GM12878 (cell line): ENCODE results near the gene CFAP299. TPM values are rescaled to one million over a fixed set of nuclear protein-coding genes. Genes with fewer than 3 reads are reported as not detected.

Source experiments
- ATAC-seq: fragments of 200-7000 bp; cut with Tn5 transposase; 3 replicates; pipeline ENCODE4 v1.9.1; 2020; ENCODE audit warnings: mild to moderate bottlenecking, moderate library complexity
- BruUV-seq: library from RNA; stranded (reverse); fragments of 400-500 nt; replicated peaks from 2 replicates; lab custom pipeline; 2021; lab: Mats Ljungman, UMichigan
- CTCF ChIA-PET: fragments of 300-600 bp; sonication (Branson Sonifier 250); formaldehyde crosslinking; extraction: SDS; loops from one replicate; lab custom pipeline; 2021; ENCODE audit warnings: inconsistent platforms; lab: Yijun Ruan, JAX
- POLR2A ChIA-PET: fragments of 350-600 bp; formaldehyde crosslinking; extraction: SDS; loops from one replicate; lab custom pipeline; 2021; ENCODE audit warnings: inconsistent platforms; lab: Charles Lee
- RAD21 ChIA-PET: fragments of 300-600 bp; sonication (Branson Sonifier 250); formaldehyde crosslinking; loops from one replicate; lab custom pipeline; 2023; ENCODE audit warnings: antibody characterized with exemption; ENCODE audit not compliant: unreplicated experiment; lab: Charles Lee
- SMC1A ChIA-PET: fragments of 300-600 bp; sonication (Branson Sonifier 250); formaldehyde crosslinking; loops from one replicate; lab custom pipeline; 2023; ENCODE audit not compliant: unreplicated experiment, uncharacterized antibody; lab: Charles Lee
- DNase-seq: peaks from one replicate; pipeline ENCODE4 v3.0.0-alpha.2; 2011; ENCODE audit warnings: low read depth, low spot score
- FAIRE-seq: peaks from 3 replicates; lab custom pipeline; 2011; peaks lifted over from hg19 to GRCh38; lab: Jason Lieb, UNC
- H2AFZ ChIP-seq: 2 replicates; pipeline ENCODE4 v1.6.0; 2011; ENCODE audit warnings: low read depth, low read length, control low read depth; ENCODE audit not compliant: control insufficient read depth
- H3K27ac ChIP-seq: 2 replicates; pipeline ENCODE4 v1.5.1; 2011; ENCODE audit warnings: control low read depth; ENCODE audit not compliant: control insufficient read depth, insufficient read depth
- H3K27me3 ChIP-seq, 2 experiments: replicated peaks in 1 of 2; 2 replicates each; pipeline versions ENCODE4 v1.6.0 to v1.6.1; 2011; ENCODE audit warnings: low read length in 1 of 2; ENCODE audit not compliant: control insufficient read depth in 2 of 2, insufficient read depth in 2 of 2
- H3K36me3 ChIP-seq, 2 experiments: 2 replicates each; pipeline ENCODE4 v1.5.1; 2011; ENCODE audit warnings: low read length in 1 of 2; ENCODE audit not compliant: control insufficient read depth in 2 of 2, insufficient read depth in 2 of 2
- H3K4me1 ChIP-seq: 2 replicates; pipeline ENCODE4 v1.6.1; 2011; ENCODE audit warnings: mild to moderate bottlenecking, low read length, moderate library complexity, mixed read lengths; ENCODE audit not compliant: control insufficient read depth, insufficient read depth
- H3K4me2 ChIP-seq: 2 replicates; pipeline ENCODE4 v1.6.0; 2011; ENCODE audit warnings: control low read depth; ENCODE audit not compliant: control insufficient read depth, insufficient read depth
- H3K4me3 ChIP-seq: fragments of 200-600 bp; sonication (generic); 2 replicates; pipeline ENCODE4 v1.5.1; 2016
- H3K79me2 ChIP-seq: 2 replicates; pipeline ENCODE4 v1.6.0; 2011; ENCODE audit warnings: low read length; ENCODE audit not compliant: control insufficient read depth, insufficient read depth
- H3K9ac ChIP-seq: 2 replicates; pipeline ENCODE4 v1.8.0; 2011; ENCODE audit warnings: low read length, control low read depth, mixed read lengths; ENCODE audit not compliant: control insufficient read depth, insufficient read depth
- H3K9me3 ChIP-seq: replicated peaks from 3 replicates; pipeline ENCODE4 v1.5.1; 2011; ENCODE audit warnings: mild to moderate bottlenecking, low read length; ENCODE audit not compliant: control insufficient read depth, insufficient read depth
- H4K20me1 ChIP-seq: 2 replicates; pipeline ENCODE4 v1.6.0; 2011; ENCODE audit not compliant: control insufficient read depth, insufficient read depth
- HCFC1 ChIP-seq: fragments of 150-350 bp; IDR thresholded peaks from 2 replicates; pipeline ENCODE4 v1.6.1; 2014; ENCODE audit warnings: low read length
- MTA2 ChIP-seq: fragments of 450-650 bp; IDR thresholded peaks from 2 replicates; pipeline ENCODE4 v1.6.1; 2016; ENCODE audit warnings: low read depth, mild to moderate bottlenecking, moderate library complexity
- NR2C1 ChIP-seq: fragments of 450-650 bp; IDR thresholded peaks from 2 replicates; pipeline ENCODE4 v1.6.1; 2017; ENCODE audit warnings: antibody characterized with exemption, mild to moderate bottlenecking, moderate library complexity
- PAX5 ChIP-seq: IDR thresholded peaks from 2 replicates; pipeline ENCODE4 v1.6.1; 2011; ENCODE audit warnings: low read depth, low read length, borderline replicate concordance
- POLR2AphosphoS2 ChIP-seq: IDR thresholded peaks from 2 replicates; pipeline ENCODE4 v1.6.1; 2011; ENCODE audit warnings: low read depth, mild to moderate bottlenecking, low read length, improper control_type of control experiment, moderate library complexity
- RAD21 ChIP-seq: IDR thresholded peaks from 2 replicates; pipeline ENCODE4 v1.6.1; 2011; ENCODE audit warnings: mild to moderate bottlenecking, low read depth, low read length, moderate library complexity; ENCODE audit not compliant: insufficient read depth
- SMAD5 ChIP-seq: IDR thresholded peaks from 2 replicates; pipeline ENCODE4 v1.6.1; 2016; ENCODE audit warnings: antibody characterized with exemption, low read depth
- TCF7 ChIP-seq: IDR thresholded peaks from 2 replicates; pipeline ENCODE4 v1.6.1; 2014; ENCODE audit warnings: antibody characterized with exemption, borderline replicate concordance
- WGBS: methylation state at CpG from one replicate; pipeline ENCODE4 v1.1.6; 2016; ENCODE audit warnings: low lambda C conversion rate; ENCODE audit not compliant: insufficient replicate concordance, insufficient coverage; ENCODE audit errors: missing lambda C conversion rate; 5-methylcytosine and 5-hydroxymethylcytosine counted together
- in situ Hi-C: fragments of 300-500 bp; cut with MboI; formaldehyde crosslinking; loops from 9 replicates; pipeline ENCODE4 v1.14.3; 2018; ENCODE audit warnings: mixed read lengths
- intact Hi-C: fragments of 100-400 bp; cut with micrococcal nuclease; formaldehyde crosslinking; loops from one replicate; pipeline ENCODE4 v1.14.2; 2022; ENCODE audit not compliant: unreplicated experiment
- polyA plus RNA-seq, 11 experiments: library from polyadenylated mRNA; depleted of rRNA in 4 of 11; unstranded in 6 of 11; stranded (reverse) in 5 of 11; fragments of >200 nt; fragmentation: Nextera tagmentation in 4 of 11; fragmentation: Illumina TruSeq in 1 of 11; extraction: Ambion mirVana in 4 of 11; extraction: Trizol in 1 of 11; gene quantifications; 1 replicate in 1 of 11; 2 replicates in 10 of 11; pipeline versions ENCODE4 v1.2.1 to v1.2.3, GENCODE V29; 2011 to 2016; ENCODE audit warnings: inconsistent platforms in 2 of 11, missing spikeins in 2 of 11, low read depth in 1 of 11
- total RNA-seq, 4 experiments: library from RNA; depleted of rRNA in 3 of 4; stranded (reverse); fragments of >200 nt in 3 of 4; fragmentation: Illumina TruSeq in 1 of 4; extraction: Trizol in 1 of 4; gene quantifications; 2 replicates each; pipeline versions ENCODE4 v1.2.1 to v1.2.3, GENCODE V29; 2013 to 2021
- TF ChIP-seq, protein P1 (sequence below): IDR thresholded peaks from 2 replicates; pipeline ENCODE4 v1.6.1; 2012; ENCODE audit warnings: mild to moderate bottlenecking, low read depth, low read length
- TF ChIP-seq, protein P2 (sequence below): IDR thresholded peaks from 2 replicates; pipeline ENCODE4 v1.6.1; 2012; ENCODE audit warnings: low read depth, low read length, improper control_type of control experiment
- TF ChIP-seq, protein P3 (sequence below): IDR thresholded peaks from 2 replicates; pipeline ENCODE4 v1.6.1; 2011; ENCODE audit warnings: low read depth, mild to moderate bottlenecking, low read length, moderate library complexity, borderline replicate concordance; ENCODE audit errors: extremely low read depth
- TF ChIP-seq, protein P4 (sequence below): fragments of 450-650 bp; formaldehyde crosslinking; IDR thresholded peaks from 2 replicates; pipeline ENCODE4 v1.4.0; 2020; ENCODE audit warnings: mild to moderate bottlenecking, moderate library complexity
- TF ChIP-seq, protein P5 (sequence below): fragments of 150-350 bp; IDR thresholded peaks from 2 replicates; pipeline ENCODE4 v1.6.1; 2014; ENCODE audit warnings: mild to moderate bottlenecking, low read depth, low read length

The CFAP299 gene
- total and polyA plus RNA-seq, 10 of the 15 experiments (the other 5 are each of a cell fraction or from before 2014, with no cell fraction given), result 0.06 to 0.34 TPM; not detected in 8

DNA sequence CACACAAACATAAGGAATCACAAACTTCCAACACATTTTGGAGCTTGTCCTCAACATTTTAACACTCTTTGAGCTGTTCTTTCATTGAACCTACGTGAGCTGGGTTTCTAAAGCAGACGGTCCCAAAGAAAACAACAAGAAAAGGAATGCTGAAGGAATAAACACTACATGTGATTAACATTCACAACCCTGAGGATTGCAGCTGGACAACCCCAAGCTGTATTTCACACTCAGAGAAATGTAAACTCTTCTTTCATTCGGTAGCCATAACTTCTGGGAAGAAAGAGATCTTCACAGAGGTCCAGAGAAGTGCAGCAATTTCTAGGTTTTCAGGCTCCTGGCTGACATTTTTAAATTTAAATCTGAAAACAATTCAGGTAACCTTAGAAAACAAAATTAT is 130.2 kb downstream of the CFAP299 start (continued):
- TF ChIP-seq, protein P1, sequence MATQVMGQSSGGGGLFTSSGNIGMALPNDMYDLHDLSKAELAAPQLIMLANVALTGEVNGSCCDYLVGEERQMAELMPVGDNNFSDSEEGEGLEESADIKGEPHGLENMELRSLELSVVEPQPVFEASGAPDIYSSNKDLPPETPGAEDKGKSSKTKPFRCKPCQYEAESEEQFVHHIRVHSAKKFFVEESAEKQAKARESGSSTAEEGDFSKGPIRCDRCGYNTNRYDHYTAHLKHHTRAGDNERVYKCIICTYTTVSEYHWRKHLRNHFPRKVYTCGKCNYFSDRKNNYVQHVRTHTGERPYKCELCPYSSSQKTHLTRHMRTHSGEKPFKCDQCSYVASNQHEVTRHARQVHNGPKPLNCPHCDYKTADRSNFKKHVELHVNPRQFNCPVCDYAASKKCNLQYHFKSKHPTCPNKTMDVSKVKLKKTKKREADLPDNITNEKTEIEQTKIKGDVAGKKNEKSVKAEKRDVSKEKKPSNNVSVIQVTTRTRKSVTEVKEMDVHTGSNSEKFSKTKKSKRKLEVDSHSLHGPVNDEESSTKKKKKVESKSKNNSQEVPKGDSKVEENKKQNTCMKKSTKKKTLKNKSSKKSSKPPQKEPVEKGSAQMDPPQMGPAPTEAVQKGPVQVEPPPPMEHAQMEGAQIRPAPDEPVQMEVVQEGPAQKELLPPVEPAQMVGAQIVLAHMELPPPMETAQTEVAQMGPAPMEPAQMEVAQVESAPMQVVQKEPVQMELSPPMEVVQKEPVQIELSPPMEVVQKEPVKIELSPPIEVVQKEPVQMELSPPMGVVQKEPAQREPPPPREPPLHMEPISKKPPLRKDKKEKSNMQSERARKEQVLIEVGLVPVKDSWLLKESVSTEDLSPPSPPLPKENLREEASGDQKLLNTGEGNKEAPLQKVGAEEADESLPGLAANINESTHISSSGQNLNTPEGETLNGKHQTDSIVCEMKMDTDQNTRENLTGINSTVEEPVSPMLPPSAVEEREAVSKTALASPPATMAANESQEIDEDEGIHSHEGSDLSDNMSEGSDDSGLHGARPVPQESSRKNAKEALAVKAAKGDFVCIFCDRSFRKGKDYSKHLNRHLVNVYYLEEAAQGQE, result no peak
- no peak for TF ChIP-seq TCF7
- TF ChIP-seq SMAD5, result no peak
- TF ChIP-seq PAX5, result no peak

DNA sequence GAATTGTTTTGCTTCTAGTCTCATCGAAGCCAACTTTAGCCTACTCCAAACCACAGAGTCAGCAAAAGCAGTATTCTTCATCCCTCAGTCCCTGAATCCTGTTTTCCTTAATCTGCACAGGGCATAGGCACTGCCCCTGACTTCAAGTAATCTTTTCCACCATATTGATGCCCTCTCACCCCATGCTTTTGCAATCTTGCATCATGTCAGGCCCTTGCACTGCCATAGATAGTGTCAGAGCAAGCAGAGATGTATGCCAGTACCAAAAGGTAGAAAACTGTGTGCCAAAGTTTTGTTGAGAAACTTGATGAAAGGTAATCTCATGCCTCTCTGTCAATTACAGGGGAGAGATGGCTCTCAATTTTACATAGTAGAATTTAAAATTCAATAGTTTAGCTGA is 131.1 kb downstream of the CFAP299 start:
- no peak overlapping the region for H3K27ac ChIP-seq
- no TSS peak for BruUV-seq
- no peak overlapping the region for H2AFZ ChIP-seq
- DNase-seq (no peak), FAIRE-seq (no peak), ATAC-seq (no peak)
- H4K20me1 ChIP-seq, result no peaks in the 10 kb centered on the region
- H3K9me3 ChIP-seq, result no peaks in the 10 kb centered on the region
- in situ Hi-C loops, result no loop called here
- RAD21 ChIA-PET, result no interaction called here
- no peak overlapping the region for H3K9ac ChIP-seq
- no peak overlapping the region for H3K4me2 ChIP-seq
- H3K4me3 ChIP-seq, result no peak overlapping the region
- H3K4me1 ChIP-seq, result no peaks in the 10 kb centered on the region
- TF ChIP-seq, protein P2, sequence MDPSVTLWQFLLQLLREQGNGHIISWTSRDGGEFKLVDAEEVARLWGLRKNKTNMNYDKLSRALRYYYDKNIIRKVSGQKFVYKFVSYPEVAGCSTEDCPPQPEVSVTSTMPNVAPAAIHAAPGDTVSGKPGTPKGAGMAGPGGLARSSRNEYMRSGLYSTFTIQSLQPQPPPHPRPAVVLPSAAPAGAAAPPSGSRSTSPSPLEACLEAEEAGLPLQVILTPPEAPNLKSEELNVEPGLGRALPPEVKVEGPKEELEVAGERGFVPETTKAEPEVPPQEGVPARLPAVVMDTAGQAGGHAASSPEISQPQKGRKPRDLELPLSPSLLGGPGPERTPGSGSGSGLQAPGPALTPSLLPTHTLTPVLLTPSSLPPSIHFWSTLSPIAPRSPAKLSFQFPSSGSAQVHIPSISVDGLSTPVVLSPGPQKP, result no peak
- no peak for TF ChIP-seq MTA2
- TF ChIP-seq, protein P3, sequence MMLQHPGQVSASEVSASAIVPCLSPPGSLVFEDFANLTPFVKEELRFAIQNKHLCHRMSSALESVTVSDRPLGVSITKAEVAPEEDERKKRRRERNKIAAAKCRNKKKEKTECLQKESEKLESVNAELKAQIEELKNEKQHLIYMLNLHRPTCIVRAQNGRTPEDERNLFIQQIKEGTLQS, result no peak
- no peak for TF ChIP-seq RAD21
- TF ChIP-seq HCFC1, result no peak
- TF ChIP-seq POLR2AphosphoS2, result no peak
- TF ChIP-seq NR2C1, result no peak
- TF ChIP-seq, protein P4, sequence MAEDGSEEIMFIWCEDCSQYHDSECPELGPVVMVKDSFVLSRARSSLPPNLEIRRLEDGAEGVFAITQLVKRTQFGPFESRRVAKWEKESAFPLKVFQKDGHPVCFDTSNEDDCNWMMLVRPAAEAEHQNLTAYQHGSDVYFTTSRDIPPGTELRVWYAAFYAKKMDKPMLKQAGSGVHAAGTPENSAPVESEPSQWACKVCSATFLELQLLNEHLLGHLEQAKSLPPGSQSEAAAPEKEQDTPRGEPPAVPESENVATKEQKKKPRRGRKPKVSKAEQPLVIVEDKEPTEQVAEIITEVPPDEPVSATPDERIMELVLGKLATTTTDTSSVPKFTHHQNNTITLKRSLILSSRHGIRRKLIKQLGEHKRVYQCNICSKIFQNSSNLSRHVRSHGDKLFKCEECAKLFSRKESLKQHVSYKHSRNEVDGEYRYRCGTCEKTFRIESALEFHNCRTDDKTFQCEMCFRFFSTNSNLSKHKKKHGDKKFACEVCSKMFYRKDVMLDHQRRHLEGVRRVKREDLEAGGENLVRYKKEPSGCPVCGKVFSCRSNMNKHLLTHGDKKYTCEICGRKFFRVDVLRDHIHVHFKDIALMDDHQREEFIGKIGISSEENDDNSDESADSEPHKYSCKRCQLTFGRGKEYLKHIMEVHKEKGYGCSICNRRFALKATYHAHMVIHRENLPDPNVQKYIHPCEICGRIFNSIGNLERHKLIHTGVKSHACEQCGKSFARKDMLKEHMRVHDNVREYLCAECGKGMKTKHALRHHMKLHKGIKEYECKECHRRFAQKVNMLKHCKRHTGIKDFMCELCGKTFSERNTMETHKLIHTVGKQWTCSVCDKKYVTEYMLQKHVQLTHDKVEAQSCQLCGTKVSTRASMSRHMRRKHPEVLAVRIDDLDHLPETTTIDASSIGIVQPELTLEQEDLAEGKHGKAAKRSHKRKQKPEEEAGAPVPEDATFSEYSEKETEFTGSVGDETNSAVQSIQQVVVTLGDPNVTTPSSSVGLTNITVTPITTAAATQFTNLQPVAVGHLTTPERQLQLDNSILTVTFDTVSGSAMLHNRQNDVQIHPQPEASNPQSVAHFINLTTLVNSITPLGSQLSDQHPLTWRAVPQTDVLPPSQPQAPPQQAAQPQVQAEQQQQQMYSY (CRISPR knock-in tag), result no peak
- TF ChIP-seq, protein P5, sequence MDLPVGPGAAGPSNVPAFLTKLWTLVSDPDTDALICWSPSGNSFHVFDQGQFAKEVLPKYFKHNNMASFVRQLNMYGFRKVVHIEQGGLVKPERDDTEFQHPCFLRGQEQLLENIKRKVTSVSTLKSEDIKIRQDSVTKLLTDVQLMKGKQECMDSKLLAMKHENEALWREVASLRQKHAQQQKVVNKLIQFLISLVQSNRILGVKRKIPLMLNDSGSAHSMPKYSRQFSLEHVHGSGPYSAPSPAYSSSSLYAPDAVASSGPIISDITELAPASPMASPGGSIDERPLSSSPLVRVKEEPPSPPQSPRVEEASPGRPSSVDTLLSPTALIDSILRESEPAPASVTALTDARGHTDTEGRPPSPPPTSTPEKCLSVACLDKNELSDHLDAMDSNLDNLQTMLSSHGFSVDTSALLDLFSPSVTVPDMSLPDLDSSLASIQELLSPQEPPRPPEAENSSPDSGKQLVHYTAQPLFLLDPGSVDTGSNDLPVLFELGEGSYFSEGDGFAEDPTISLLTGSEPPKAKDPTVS, result no peak
- intact Hi-C loops, result no loop called here
- POLR2A ChIA-PET, result no interaction called here
- H3K36me3 ChIP-seq, result no peaks in the 10 kb centered on the region
- H3K79me2 ChIP-seq, result no peaks in the 10 kb centered on the region
- CTCF ChIA-PET, result interaction anchor here (0.7 kb wide), 1 partner anchor 575 kb away, joined by 3 read pairs; no protein-coding TSS in a partner anchor
- WGBS, result 8% methylated on average over 1 of the region's 1 CpG
- SMC1A ChIA-PET, result no interaction called here
- no peaks in the 10 kb centered on the region for H3K27me3 ChIP-seq
